K562 (cell line): ENCODE measurements around the gene SF3A2. TPM values are rescaled to one million over a fixed set of nuclear protein-coding genes. Genes with fewer than 3 reads are reported as not detected.

ENCODE experiments used
- ATAC-seq: fragments of 200-7000 bp; cut with Tn5 transposase; 3 replicates; pipeline ENCODE4 v1.9.1; 2020; ENCODE audit warnings: moderate library complexity
- BruUV-seq: library from RNA; stranded (reverse); fragments of 400-500 nt; replicated peaks from 2 replicates; lab custom pipeline; 2021; lab: Mats Ljungman, UMichigan
- CTCF ChIA-PET: fragments of 300-600 bp; formaldehyde crosslinking; extraction: SDS; loops from one replicate; lab custom pipeline; 2021; ENCODE audit warnings: low intra/inter-chr PET ratio; lab: Yijun Ruan, JAX
- POLR2A ChIA-PET: fragments of 300-600, 350-650 bp; sonication (Branson Sonifier 250); formaldehyde crosslinking; extraction: SDS; loops from one replicate; lab custom pipeline; 2021; ENCODE audit warnings: antibody characterized with exemption, inconsistent platforms; lab: Yijun Ruan, JAX
- DNase-seq, 4 experiments: peaks; one replicate each; pipeline versions ENCODE4 v3.0.0 to v3.0.0-alpha.2; 2011 to 2018; ENCODE audit warnings: low spot score in 3 of 4, mixed read lengths in 3 of 4; ENCODE audit errors: extremely low read depth in 1 of 4
- FAIRE-seq: peaks from 2 replicates; lab custom pipeline; 2011; peaks lifted over from hg19 to GRCh38; lab: Jason Lieb, UNC
- H2AFZ ChIP-seq: 2 replicates; pipeline ENCODE4 v1.6.0; 2011; ENCODE audit warnings: low read depth, low read length, control low read depth, inconsistent platforms
- H3K27ac ChIP-seq: fragments of 200-600 bp; 3 replicates; pipeline ENCODE4 v1.8.0; 2011; ENCODE audit warnings: low read depth, mild to moderate bottlenecking, control low read depth, inconsistent platforms, low read length, moderate library complexity, mixed read lengths; ENCODE audit errors: extremely low read depth
- H3K27me3 ChIP-seq, 2 experiments: fragments of 300-600 bp in 1 of 2; 2 replicates in 1 of 2; 3 replicates in 1 of 2; pipeline versions ENCODE4 v1.6.0 to v1.8.0; 2011; ENCODE audit warnings: inconsistent platforms in 2 of 2, low read length in 2 of 2, mild to moderate bottlenecking in 1 of 2, mixed read lengths in 1 of 2, moderate library complexity in 1 of 2; ENCODE audit not compliant: control insufficient read depth in 2 of 2, insufficient read depth in 2 of 2
- H3K36me3 ChIP-seq: fragments of 300-600 bp; 3 replicates; pipeline ENCODE4 v1.8.0; 2011; ENCODE audit warnings: mild to moderate bottlenecking, low read length, inconsistent platforms; ENCODE audit not compliant: control insufficient read depth, insufficient read depth
- H3K4me1 ChIP-seq, 2 experiments: fragments of 200-600 bp in 1 of 2; replicated peaks in 1 of 2; 2 replicates in 1 of 2; 3 replicates in 1 of 2; pipeline versions ENCODE4 v1.5.1 to v1.8.0; 2011; ENCODE audit warnings: inconsistent platforms in 2 of 2, low read length in 2 of 2, mild to moderate bottlenecking in 1 of 2, mixed read lengths in 1 of 2, moderate library complexity in 1 of 2; ENCODE audit not compliant: control insufficient read depth in 2 of 2, insufficient read depth in 2 of 2
- H3K4me2 ChIP-seq: 2 replicates; pipeline ENCODE4 v1.6.1; 2011; ENCODE audit warnings: low read length, control low read depth, inconsistent platforms, mixed read lengths; ENCODE audit not compliant: insufficient read depth
- H3K4me3 ChIP-seq: fragments of 200-600 bp; sonication (generic), shearing (Covaris generic); 2 replicates; pipeline ENCODE4 v1.5.1; 2016; ENCODE audit warnings: control low read depth, inconsistent platforms
- H3K79me2 ChIP-seq: fragments of 200-600 bp; 3 replicates; pipeline ENCODE4 v1.8.0; 2011; ENCODE audit warnings: low read length, inconsistent platforms; ENCODE audit not compliant: control insufficient read depth, insufficient read depth
- H3K9ac ChIP-seq, 2 experiments: 2 replicates each; pipeline versions ENCODE4 v1.6.0 to v1.6.1; 2011; ENCODE audit warnings: low read depth in 2 of 2, low read length in 2 of 2, control low read depth in 1 of 2, inconsistent platforms in 1 of 2, mild to moderate bottlenecking in 1 of 2, mixed read lengths in 1 of 2; ENCODE audit not compliant: insufficient read depth in 1 of 2
- H3K9me1 ChIP-seq: one replicate; pipeline ENCODE4 v1.6.0; 2011; ENCODE audit warnings: inconsistent platforms, mild to moderate bottlenecking, low read length, moderate library complexity; ENCODE audit not compliant: control insufficient read depth, insufficient read depth
- H3K9me3 ChIP-seq: replicated peaks from 2 replicates; pipeline ENCODE4 v1.5.1; 2011; ENCODE audit warnings: low read depth, low read length, inconsistent platforms; ENCODE audit not compliant: control insufficient read depth, insufficient read depth
- H4K20me1 ChIP-seq: replicated peaks from 2 replicates; pipeline ENCODE4 v1.6.1; 2011; ENCODE audit warnings: low read length, inconsistent platforms, mixed read lengths; ENCODE audit not compliant: control insufficient read depth, insufficient read depth
- ATF4 ChIP-seq: fragments of 450-650 bp; formaldehyde crosslinking; IDR thresholded peaks from 2 replicates; pipeline ENCODE4 v1.4.0; 2022; ENCODE audit warnings: mild to moderate bottlenecking, moderate library complexity
- CBFA2T3 ChIP-seq: fragments of 450-650 bp; IDR thresholded peaks from 2 replicates; pipeline ENCODE4 v1.6.1; 2017
- CREM ChIP-seq: IDR thresholded peaks from 2 replicates; pipeline ENCODE4 v1.6.1; 2014; ENCODE audit warnings: antibody characterized with exemption, low read depth
- MBD1 ChIP-seq: fragments of 250-450 bp; sonication (Bioruptor Pico); IDR thresholded peaks from 2 replicates; pipeline ENCODE4 v1.8.0; 2022; ENCODE audit warnings: inconsistent platforms
- NR2C2 ChIP-seq, 2 experiments: fragments of 200-800 bp in 1 of 2; sonication (Bioruptor generic) in 1 of 2; sonication (generic) in 1 of 2; formaldehyde crosslinking in 1 of 2; IDR thresholded peaks; 2 replicates each; pipeline versions ENCODE4 v1.6.1 to v1.8.0; 2016 to 2022; ENCODE audit warnings: mild to moderate bottlenecking in 1 of 2, missing compliant biosample characterization in 1 of 2, missing genetic modification characterization in 1 of 2, missing genetic modification reagents in 1 of 2
- PHF21A ChIP-seq: fragments of 450-650 bp; IDR thresholded peaks from 2 replicates; pipeline ENCODE4 v1.6.1; 2017; ENCODE audit warnings: low read depth, borderline replicate concordance
- TFAP4 ChIP-seq: sonication (generic); formaldehyde crosslinking; IDR thresholded peaks from 2 replicates; pipeline ENCODE4 v1.8.0; 2022; ENCODE audit warnings: missing genetic modification reagents, mild to moderate bottlenecking, moderate library complexity, borderline replicate concordance
- XRCC5 ChIP-seq: fragments of 200-400 bp; formaldehyde crosslinking; IDR thresholded peaks from 2 replicates; pipeline ENCODE4 v1.6.1; 2017; ENCODE audit warnings: low read depth, mild to moderate bottlenecking, low read length
- ZBTB26 ChIP-seq: fragments of 450-650 bp; formaldehyde crosslinking; IDR thresholded peaks from 2 replicates; pipeline ENCODE4 v1.4.0; 2022; ENCODE audit warnings: missing genetic modification characterization
- ZNF699 ChIP-seq: fragments of 250-450 bp; sonication (Bioruptor Pico); IDR thresholded peaks from 2 replicates; pipeline ENCODE4 v1.8.0; 2021; ENCODE audit warnings: mild to moderate bottlenecking, moderate library complexity; ENCODE audit not compliant: insufficient replicate concordance
- ZNF785 ChIP-seq: fragments of 250-450 bp; sonication (Bioruptor Pico); IDR thresholded peaks from 2 replicates; pipeline ENCODE4 v1.4.0; 2020; ENCODE audit warnings: mild to moderate bottlenecking
- WGBS: fragments of 100-300 bp; shearing (Covaris generic); methylation state at CpG from one replicate; pipeline ENCODE4 v1.1.6; 2016; ENCODE audit warnings: low coverage, mixed read lengths; ENCODE audit not compliant: insufficient coverage; ENCODE audit errors: missing lambda C conversion rate; 5-methylcytosine and 5-hydroxymethylcytosine counted together
- in situ Hi-C: fragments of 300-500 bp; cut with MboI; formaldehyde crosslinking; loops from 4 replicates; pipeline ENCODE4 v1.15.0; 2018; ENCODE audit warnings: inconsistent platforms, mixed read lengths
- intact Hi-C: fragments of 100-400 bp; cut with micrococcal nuclease; formaldehyde crosslinking; loops from 2 replicates; pipeline ENCODE4 v1.14.2; 2022
- polyA plus RNA-seq, 8 experiments: library from polyadenylated mRNA; depleted of rRNA in 4 of 8; stranded (reverse) in 5 of 8; unstranded in 3 of 8; fragments of >200 nt; fragmentation: Nextera tagmentation in 2 of 8; fragmentation: Illumina TruSeq in 1 of 8; extraction: Ambion mirVana in 2 of 8; extraction: Trizol in 1 of 8; gene quantifications; 2 replicates each; pipeline versions ENCODE4 v1.2.1 to v1.2.3, GENCODE V29; 2011 to 2014; ENCODE audit warnings: inconsistent platforms in 1 of 8, missing spikeins in 1 of 8
- total RNA-seq, 7 experiments: library from RNA; depleted of rRNA in 6 of 7; stranded (reverse); fragments of >200 nt in 6 of 7; fragmentation: Illumina TruSeq in 2 of 7; extraction: Trizol in 2 of 7; gene quantifications; 2 replicates each; pipeline versions ENCODE4 v1.2.1 to v1.2.3, GENCODE V29; 2011 to 2021; ENCODE audit warnings: low replicate concordance in 1 of 7
- TF ChIP-seq, protein P1 (sequence below): fragments of 250-450 bp; sonication (Bioruptor Pico); IDR thresholded peaks from 2 replicates; pipeline ENCODE4 v1.8.0; 2022; ENCODE audit warnings: inconsistent platforms, mild to moderate bottlenecking, moderate library complexity, borderline replicate concordance

Gene SF3A2
- total and polyA plus RNA-seq, 9 of the 15 experiments (the other 6 are each of a cell fraction or from before 2014, with no cell fraction given), result 0.17 to 194 (median 22.8) TPM

DNA sequence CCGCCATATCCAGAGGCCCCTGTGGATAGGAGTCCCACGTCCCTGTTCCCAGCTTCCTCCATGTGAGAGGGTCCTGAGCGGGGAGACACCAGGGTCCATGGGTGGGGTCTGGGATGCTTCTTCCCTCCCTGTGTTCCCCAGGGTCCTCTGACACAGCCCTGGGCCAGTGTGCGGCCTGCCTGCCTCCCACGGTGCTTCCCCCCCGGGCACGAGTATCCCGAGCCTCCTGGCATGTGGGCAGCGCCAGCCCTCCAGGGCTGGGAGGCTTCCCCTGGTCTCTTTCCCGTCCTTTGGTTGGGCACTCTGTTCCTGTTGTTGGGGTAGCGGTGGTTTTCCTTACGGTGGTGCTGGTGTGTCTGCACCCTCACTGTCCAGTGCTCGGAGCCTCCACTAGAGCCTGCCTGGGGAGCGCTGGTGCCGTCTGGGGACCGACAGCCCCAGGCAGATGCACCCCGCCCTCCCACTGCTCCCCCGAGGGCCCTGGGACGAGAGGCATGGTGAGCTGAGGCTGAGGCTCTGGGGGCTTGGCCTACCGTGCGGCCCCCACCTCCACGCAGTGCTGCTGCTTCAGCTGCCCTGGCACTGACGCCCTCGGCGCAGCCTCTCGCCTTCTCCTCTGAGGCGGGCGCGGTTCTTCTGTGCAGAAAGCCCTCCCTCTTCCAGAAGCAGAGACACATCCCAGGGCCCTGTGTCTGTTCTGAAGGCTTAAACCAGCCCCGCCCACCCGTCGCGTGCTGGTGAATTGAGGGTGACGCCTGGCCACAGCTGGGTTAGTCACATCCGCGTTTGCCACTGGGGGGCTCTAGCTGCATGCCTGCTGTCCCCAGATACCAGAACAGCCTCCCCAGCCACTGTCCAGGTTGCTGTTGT lies 28.4 kb upstream of the SF3A2 start:
- intact Hi-C loops, result no loop called here
- WGBS, result 72% methylated on average over 22 of the region's 36 CpGs
- H3K4me3 ChIP-seq, result no peak overlapping the region
- H3K36me3 ChIP-seq, result peaks cover 94% of the 10 kb centered on the region; the same call in 2 of the 3 replicates
- H4K20me1 ChIP-seq, result 0 out of 2 replicates have a peak, but pooled peaks cover 9% of the 10 kb centered on the region
- H2AFZ ChIP-seq, result no peak overlapping the region
- no peaks in the 10 kb centered on the region for H3K27me3 ChIP-seq
- CTCF ChIA-PET, result interaction anchor here (0.5 kb wide), 1 partner anchor 28 kb away, joined by 3 read pairs; the partner anchor contains the start of genes PLEKHJ1 and SF3A2
- ATAC-seq, result peak; percentile 78
- in situ Hi-C loops, result no loop called here
- H3K4me2 ChIP-seq, result no peak overlapping the region
- DNase-seq, result peak; percentile 57 to 74 (median 66)
- no TSS peak for BruUV-seq
- H3K79me2 ChIP-seq, result peaks cover 4% of the 10 kb centered on the region; the same call in 1 of the 3 replicates
- no peaks in the 10 kb centered on the region for H3K9me1 ChIP-seq
- H3K9me3 ChIP-seq, result no peaks in the 10 kb centered on the region
- peak overlapping the region in 1 of 2 experiments; percentile 68; a peak in 2 of 4 replicates for H3K9ac ChIP-seq
- FAIRE-seq, result peak; percentile 26
- peaks cover 0 to 56% of the 10 kb centered on the region in 2 experiments; a peak in 3 of 5 replicates for H3K4me1 ChIP-seq
- POLR2A ChIA-PET, result interaction anchor here (0.7 kb wide), 1 partner anchor 13 kb away, joined by 6 read pairs; no protein-coding TSS in a partner anchor
- no peak overlapping the region for H3K27ac ChIP-seq
- TF ChIP-seq CREM (peak; percentile 10; the same call in 1 of the 2 replicates), ZNF699 (no peak), MBD1 (CRISPR knock-in tag) (no peak), CBFA2T3 (0 out of 2 replicates have a peak, but pooled peaks have one; percentile 8), NR2C2 (CRISPR knock-in tag; IDR thresholded peaks at IDR 0.05) (no peak), NR2C2 (tag; IDR thresholded peaks at IDR 0.05) (no peak), ATF4 (CRISPR knock-in tag) (no peak), TFAP4 (peak; percentile 69; the same call in 1 of the 2 replicates), ZNF785 (no peak), PHF21A (no peak), XRCC5 (no peak), ZBTB26 (CRISPR knock-in tag) (no peak)
- TF ChIP-seq, protein P1, sequence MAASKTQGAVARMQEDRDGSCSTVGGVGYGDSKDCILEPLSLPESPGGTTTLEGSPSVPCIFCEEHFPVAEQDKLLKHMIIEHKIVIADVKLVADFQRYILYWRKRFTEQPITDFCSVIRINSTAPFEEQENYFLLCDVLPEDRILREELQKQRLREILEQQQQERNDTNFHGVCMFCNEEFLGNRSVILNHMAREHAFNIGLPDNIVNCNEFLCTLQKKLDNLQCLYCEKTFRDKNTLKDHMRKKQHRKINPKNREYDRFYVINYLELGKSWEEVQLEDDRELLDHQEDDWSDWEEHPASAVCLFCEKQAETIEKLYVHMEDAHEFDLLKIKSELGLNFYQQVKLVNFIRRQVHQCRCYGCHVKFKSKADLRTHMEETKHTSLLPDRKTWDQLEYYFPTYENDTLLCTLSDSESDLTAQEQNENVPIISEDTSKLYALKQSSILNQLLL (CRISPR knock-in tag), result no peak
